GM12878 (cell line): ENCODE results near the gene INPP5D. TPM values are rescaled to one million over a fixed set of nuclear protein-coding genes. Genes with fewer than 3 reads are reported as not detected.
A peak's percentile ranks its signal among the peaks of the same experiment; 100 is the strongest.
"Not testable (repeated sequence)": the region's sequence is repeated elsewhere in the genome, so short reads cannot be mapped to it uniquely, and the experiment has no call there.

ENCODE experiments used
- ATAC-seq: fragments of 200-7000 bp; cut with Tn5 transposase; 3 replicates; pipeline ENCODE4 v1.9.1; 2020; ENCODE audit warnings: mild to moderate bottlenecking, moderate library complexity
- BruUV-seq: library from RNA; stranded (reverse); fragments of 400-500 nt; replicated peaks from 2 replicates; lab custom pipeline; 2021; lab: Mats Ljungman, UMichigan
- CTCF ChIA-PET: fragments of 300-600 bp; sonication (Branson Sonifier 250); formaldehyde crosslinking; extraction: SDS; loops from one replicate; lab custom pipeline; 2021; ENCODE audit warnings: inconsistent platforms; lab: Yijun Ruan, JAX
- POLR2A ChIA-PET: fragments of 350-600 bp; formaldehyde crosslinking; extraction: SDS; loops from one replicate; lab custom pipeline; 2021; ENCODE audit warnings: inconsistent platforms; lab: Charles Lee
- RAD21 ChIA-PET: fragments of 300-600 bp; sonication (Branson Sonifier 250); formaldehyde crosslinking; loops from one replicate; lab custom pipeline; 2023; ENCODE audit warnings: antibody characterized with exemption; ENCODE audit not compliant: unreplicated experiment; lab: Charles Lee
- SMC1A ChIA-PET: fragments of 300-600 bp; sonication (Branson Sonifier 250); formaldehyde crosslinking; loops from one replicate; lab custom pipeline; 2023; ENCODE audit not compliant: unreplicated experiment, uncharacterized antibody; lab: Charles Lee
- DNase-seq: peaks from one replicate; pipeline ENCODE4 v3.0.0-alpha.2; 2011; ENCODE audit warnings: low read depth, low spot score
- FAIRE-seq: peaks from 3 replicates; lab custom pipeline; 2011; peaks lifted over from hg19 to GRCh38; lab: Jason Lieb, UNC
- H2AFZ ChIP-seq: 2 replicates; pipeline ENCODE4 v1.6.0; 2011; ENCODE audit warnings: low read depth, low read length, control low read depth; ENCODE audit not compliant: control insufficient read depth
- H3K27ac ChIP-seq: 2 replicates; pipeline ENCODE4 v1.5.1; 2011; ENCODE audit warnings: control low read depth; ENCODE audit not compliant: control insufficient read depth, insufficient read depth
- H3K27me3 ChIP-seq, 2 experiments: replicated peaks in 1 of 2; 2 replicates each; pipeline versions ENCODE4 v1.6.0 to v1.6.1; 2011; ENCODE audit warnings: low read length in 1 of 2; ENCODE audit not compliant: control insufficient read depth in 2 of 2, insufficient read depth in 2 of 2
- H3K36me3 ChIP-seq, 2 experiments: 2 replicates each; pipeline ENCODE4 v1.5.1; 2011; ENCODE audit warnings: low read length in 1 of 2; ENCODE audit not compliant: control insufficient read depth in 2 of 2, insufficient read depth in 2 of 2
- H3K4me1 ChIP-seq: 2 replicates; pipeline ENCODE4 v1.6.1; 2011; ENCODE audit warnings: mild to moderate bottlenecking, low read length, moderate library complexity, mixed read lengths; ENCODE audit not compliant: control insufficient read depth, insufficient read depth
- H3K4me2 ChIP-seq: 2 replicates; pipeline ENCODE4 v1.6.0; 2011; ENCODE audit warnings: control low read depth; ENCODE audit not compliant: control insufficient read depth, insufficient read depth
- H3K4me3 ChIP-seq: fragments of 200-600 bp; sonication (generic); 2 replicates; pipeline ENCODE4 v1.5.1; 2016
- H3K79me2 ChIP-seq: 2 replicates; pipeline ENCODE4 v1.6.0; 2011; ENCODE audit warnings: low read length; ENCODE audit not compliant: control insufficient read depth, insufficient read depth
- H3K9ac ChIP-seq: 2 replicates; pipeline ENCODE4 v1.8.0; 2011; ENCODE audit warnings: low read length, control low read depth, mixed read lengths; ENCODE audit not compliant: control insufficient read depth, insufficient read depth
- H3K9me3 ChIP-seq: replicated peaks from 3 replicates; pipeline ENCODE4 v1.5.1; 2011; ENCODE audit warnings: mild to moderate bottlenecking, low read length; ENCODE audit not compliant: control insufficient read depth, insufficient read depth
- H4K20me1 ChIP-seq: 2 replicates; pipeline ENCODE4 v1.6.0; 2011; ENCODE audit not compliant: control insufficient read depth, insufficient read depth
- MEF2A ChIP-seq: IDR thresholded peaks from 2 replicates; pipeline ENCODE4 v1.6.1; 2011; ENCODE audit warnings: low read depth, mild to moderate bottlenecking, low read length, moderate library complexity; ENCODE audit not compliant: insufficient read depth
- POLR2A ChIP-seq: IDR thresholded peaks from 2 replicates; pipeline ENCODE4 v1.6.1; 2011; ENCODE audit warnings: low read depth, mild to moderate bottlenecking, low read length
- RUNX3 ChIP-seq: IDR thresholded peaks from 2 replicates; pipeline ENCODE4 v1.6.1; 2012; ENCODE audit warnings: low read length, inconsistent platforms
- WGBS: methylation state at CpG from one replicate; pipeline ENCODE4 v1.1.6; 2016; ENCODE audit warnings: low lambda C conversion rate; ENCODE audit not compliant: insufficient replicate concordance, insufficient coverage; ENCODE audit errors: missing lambda C conversion rate; 5-methylcytosine and 5-hydroxymethylcytosine counted together
- in situ Hi-C: fragments of 300-500 bp; cut with MboI; formaldehyde crosslinking; loops from 9 replicates; pipeline ENCODE4 v1.14.3; 2018; ENCODE audit warnings: mixed read lengths
- intact Hi-C: fragments of 100-400 bp; cut with micrococcal nuclease; formaldehyde crosslinking; loops from one replicate; pipeline ENCODE4 v1.14.2; 2022; ENCODE audit not compliant: unreplicated experiment
- polyA plus RNA-seq, 11 experiments: library from polyadenylated mRNA; depleted of rRNA in 4 of 11; unstranded in 6 of 11; stranded (reverse) in 5 of 11; fragments of >200 nt; fragmentation: Nextera tagmentation in 4 of 11; fragmentation: Illumina TruSeq in 1 of 11; extraction: Ambion mirVana in 4 of 11; extraction: Trizol in 1 of 11; gene quantifications; 1 replicate in 1 of 11; 2 replicates in 10 of 11; pipeline versions ENCODE4 v1.2.1 to v1.2.3, GENCODE V29; 2011 to 2016; ENCODE audit warnings: inconsistent platforms in 2 of 11, missing spikeins in 2 of 11, low read depth in 1 of 11
- total RNA-seq, 4 experiments: library from RNA; depleted of rRNA in 3 of 4; stranded (reverse); fragments of >200 nt in 3 of 4; fragmentation: Illumina TruSeq in 1 of 4; extraction: Trizol in 1 of 4; gene quantifications; 2 replicates each; pipeline versions ENCODE4 v1.2.1 to v1.2.3, GENCODE V29; 2013 to 2021
- TF ChIP-seq, protein P1 (sequence below): fragments of 450-650 bp; formaldehyde crosslinking; IDR thresholded peaks from 2 replicates; pipeline ENCODE4 v1.5.0; 2022; ENCODE audit warnings: mild to moderate bottlenecking, missing genetic modification characterization

The INPP5D gene
- total and polyA plus RNA-seq, 10 of the 15 experiments (the other 5 are each of a cell fraction or from before 2014, with no cell fraction given), result 11.8 to 139 (median 88.8) TPM

- 87% methylated on average over 9 of the region's 9 CpGs for WGBS
- FAIRE-seq, result no peak
- POLR2A ChIA-PET, result no interaction called here
These were observed 93.1 kb downstream of the INPP5D start for GRCh38 chr2:233153146-233153798.

DNA sequence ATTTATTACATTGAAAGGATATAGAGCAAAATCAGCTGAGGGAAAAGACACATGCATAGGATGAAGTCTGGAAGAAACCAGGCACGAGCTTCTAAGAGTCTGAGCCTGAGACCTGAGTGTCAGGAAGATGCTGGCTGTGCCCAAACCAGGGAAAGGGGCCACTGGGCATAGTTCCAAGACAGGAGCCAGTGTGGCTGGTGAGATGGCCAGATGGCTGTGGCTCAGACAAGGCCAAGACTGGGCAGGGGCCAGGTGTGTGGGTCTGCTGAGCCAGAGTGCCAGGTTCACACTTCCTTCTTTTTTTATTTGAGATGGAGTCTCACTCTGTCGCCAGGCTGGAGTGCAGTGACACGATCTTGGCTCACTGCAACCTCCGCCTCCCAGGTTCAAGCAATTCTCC, 95.9 kb downstream of the INPP5D start:
- WGBS, result 98% methylated on average over 4 of the region's 4 CpGs
- H3K4me2 ChIP-seq, result no peak overlapping the region
- H3K4me3 ChIP-seq, result no peak overlapping the region
- H3K27ac ChIP-seq, result no peak overlapping the region
- TF ChIP-seq POLR2A, result peak; percentile 47; the same call in 1 of the 2 replicates
- TF ChIP-seq, protein P1, sequence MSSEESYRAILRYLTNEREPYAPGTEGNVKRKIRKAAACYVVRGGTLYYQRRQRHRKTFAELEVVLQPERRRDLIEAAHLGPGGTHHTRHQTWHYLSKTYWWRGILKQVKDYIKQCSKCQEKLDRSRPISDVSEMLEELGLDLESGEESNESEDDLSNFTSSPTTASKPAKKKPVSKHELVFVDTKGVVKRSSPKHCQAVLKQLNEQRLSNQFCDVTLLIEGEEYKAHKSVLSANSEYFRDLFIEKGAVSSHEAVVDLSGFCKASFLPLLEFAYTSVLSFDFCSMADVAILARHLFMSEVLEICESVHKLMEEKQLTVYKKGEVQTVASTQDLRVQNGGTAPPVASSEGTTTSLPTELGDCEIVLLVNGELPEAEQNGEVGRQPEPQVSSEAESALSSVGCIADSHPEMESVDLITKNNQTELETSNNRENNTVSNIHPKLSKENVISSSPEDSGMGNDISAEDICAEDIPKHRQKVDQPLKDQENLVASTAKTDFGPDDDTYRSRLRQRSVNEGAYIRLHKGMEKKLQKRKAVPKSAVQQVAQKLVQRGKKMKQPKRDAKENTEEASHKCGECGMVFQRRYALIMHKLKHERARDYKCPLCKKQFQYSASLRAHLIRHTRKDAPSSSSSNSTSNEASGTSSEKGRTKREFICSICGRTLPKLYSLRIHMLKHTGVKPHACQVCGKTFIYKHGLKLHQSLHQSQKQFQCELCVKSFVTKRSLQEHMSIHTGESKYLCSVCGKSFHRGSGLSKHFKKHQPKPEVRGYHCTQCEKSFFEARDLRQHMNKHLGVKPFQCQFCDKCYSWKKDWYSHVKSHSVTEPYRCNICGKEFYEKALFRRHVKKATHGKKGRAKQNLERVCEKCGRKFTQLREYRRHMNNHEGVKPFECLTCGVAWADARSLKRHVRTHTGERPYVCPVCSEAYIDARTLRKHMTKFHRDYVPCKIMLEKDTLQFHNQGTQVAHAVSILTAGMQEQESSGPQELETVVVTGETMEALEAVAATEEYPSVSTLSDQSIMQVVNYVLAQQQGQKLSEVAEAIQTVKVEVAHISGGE (CRISPR knock-in tag), result no peak
- ChIA-PET CTCF (no interaction called here), SMC1A (interaction anchor here (0.7 kb wide), 1 partner anchor 103 kb away, joined by 3 read pairs; no protein-coding TSS in a partner anchor), POLR2A (no interaction called here), RAD21 (no interaction called here)
- H3K27me3 ChIP-seq, result no peaks in the 10 kb centered on the region
- in situ Hi-C loops, result no loop called here
- BruUV-seq, result no TSS peak
- no peak for FAIRE-seq
- no peaks in the 10 kb centered on the region for H3K4me1 ChIP-seq
- peaks cover 32 to 52% of the 10 kb centered on the region in 2 experiments for H3K36me3 ChIP-seq
- ATAC-seq, result no peak
- no peak overlapping the region for H2AFZ ChIP-seq
- intact Hi-C loops, result no loop called here
- no peaks in the 10 kb centered on the region for H3K79me2 ChIP-seq
- H3K9ac ChIP-seq, result no peak overlapping the region
- H3K9me3 ChIP-seq, result no peaks in the 10 kb centered on the region
- H4K20me1 ChIP-seq, result no peaks in the 10 kb centered on the region
- no peak for DNase-seq

More at GRCh38 chr2:233153146-233153798, 93.1 kb downstream of the INPP5D start:
- Histone ChIP-seq H3K79me2 (no peaks in the 10 kb centered on the region), H3K27me3 (no peaks in the 10 kb centered on the region), H3K4me1 (no peaks in the 10 kb centered on the region), H3K9me3 (peaks cover 4% of the 10 kb centered on the region; the same call in 2 of the 3 replicates), H3K36me3 (peaks cover 36 to 61% of the 10 kb centered on the region in 2 experiments), H3K4me3 (no peak overlapping the region), H3K27ac (no peak overlapping the region), H3K4me2 (no peak overlapping the region), H4K20me1 (no peaks in the 10 kb centered on the region; the same call in 1 of the 2 replicates), H3K9ac (no peak overlapping the region), H2AFZ (no peak overlapping the region)
- DNase-seq, result no peak
- TF ChIP-seq RUNX3, result peak; percentile 9; the same call in 1 of the 2 replicates
- TF ChIP-seq MEF2A, result no peak
- intact Hi-C loops, result no loop called here
- CTCF ChIA-PET, result interaction anchor here (0.6 to 1.0 kb wide), 3 partner anchors 9 to 101 kb away, joined by 3 read pairs; no protein-coding TSS in a partner anchor
- SMC1A ChIA-PET, result no interaction called here
- TSS peak; percentile 35 for BruUV-seq
- no peak for ATAC-seq
- in situ Hi-C loops, result no loop called here
- RAD21 ChIA-PET, result no interaction called here

GRCh38 chr2:233156461-233156860, 96.3 kb downstream of the INPP5D start:
- SMC1A ChIA-PET, result interaction anchor here (0.7 kb wide), 1 partner anchor 103 kb away, joined by 3 read pairs; no protein-coding TSS in a partner anchor
- in situ Hi-C loops, FAIRE-seq, H3K9ac ChIP-seq, H3K79me2 ChIP-seq, H3K4me1 ChIP-seq, H2AFZ ChIP-seq, CTCF ChIA-PET, H4K20me1 ChIP-seq, DNase-seq, BruUV-seq, H3K27me3 ChIP-seq, H3K4me2 ChIP-seq, H3K9me3 ChIP-seq, RAD21 ChIA-PET, H3K4me3 ChIP-seq, POLR2A ChIA-PET, H3K27ac ChIP-seq, intact Hi-C loops, ATAC-seq: not testable (repeated sequence)
- 87% methylated on average over 5 of the region's 5 CpGs for WGBS
- peaks cover 31 to 49% of the 10 kb centered on the region in 2 experiments for H3K36me3 ChIP-seq
